ENCODE results near the gene PTER. TPM values are rescaled to one million over a fixed set of nuclear protein-coding genes. Genes with fewer than 3 reads are reported as not detected.

PTER gene
- total and polyA plus RNA-seq, 2 donors from 2014 or later, result 16.2 to 22.2 TPM

DNA sequence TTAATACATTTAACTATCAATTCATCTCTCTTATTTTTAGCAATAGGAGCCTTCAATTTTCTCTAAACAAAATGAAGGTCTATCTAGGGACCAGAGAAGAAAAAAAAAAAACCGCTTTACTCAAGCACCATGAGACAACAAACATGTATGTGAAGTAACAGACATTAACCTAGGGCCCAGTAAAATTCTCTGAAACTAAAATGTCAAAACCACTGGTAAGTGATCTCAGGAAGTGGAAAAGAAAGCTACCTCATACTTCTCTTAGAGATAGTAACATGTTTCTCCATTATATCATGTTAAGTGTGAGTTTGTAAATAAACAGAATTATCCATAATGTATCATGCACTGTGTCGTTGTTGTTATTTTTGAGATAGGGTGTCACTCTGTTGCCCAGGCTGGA, 35.4 kb upstream of the PTER start:
- H3K27me3 ChIP-seq (ENCODE audit: control insufficient read depth, insufficient read depth, low read length), result no peaks in the 10 kb centered on the region
- intact Hi-C loops (cut with DNase I), result no loop called here
- TF ChIP-seq, protein P1, sequence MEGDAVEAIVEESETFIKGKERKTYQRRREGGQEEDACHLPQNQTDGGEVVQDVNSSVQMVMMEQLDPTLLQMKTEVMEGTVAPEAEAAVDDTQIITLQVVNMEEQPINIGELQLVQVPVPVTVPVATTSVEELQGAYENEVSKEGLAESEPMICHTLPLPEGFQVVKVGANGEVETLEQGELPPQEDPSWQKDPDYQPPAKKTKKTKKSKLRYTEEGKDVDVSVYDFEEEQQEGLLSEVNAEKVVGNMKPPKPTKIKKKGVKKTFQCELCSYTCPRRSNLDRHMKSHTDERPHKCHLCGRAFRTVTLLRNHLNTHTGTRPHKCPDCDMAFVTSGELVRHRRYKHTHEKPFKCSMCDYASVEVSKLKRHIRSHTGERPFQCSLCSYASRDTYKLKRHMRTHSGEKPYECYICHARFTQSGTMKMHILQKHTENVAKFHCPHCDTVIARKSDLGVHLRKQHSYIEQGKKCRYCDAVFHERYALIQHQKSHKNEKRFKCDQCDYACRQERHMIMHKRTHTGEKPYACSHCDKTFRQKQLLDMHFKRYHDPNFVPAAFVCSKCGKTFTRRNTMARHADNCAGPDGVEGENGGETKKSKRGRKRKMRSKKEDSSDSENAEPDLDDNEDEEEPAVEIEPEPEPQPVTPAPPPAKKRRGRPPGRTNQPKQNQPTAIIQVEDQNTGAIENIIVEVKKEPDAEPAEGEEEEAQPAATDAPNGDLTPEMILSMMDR (IDR thresholded peaks at IDR 0.05; ENCODE audit: borderline replicate concordance, extremely low read depth, insufficient read depth), result no peak
- H3K27ac ChIP-seq (ENCODE audit: low read depth in 2 of 2, low read length in 2 of 2), result no peak overlapping the region
- H3K4me3 ChIP-seq (ENCODE audit: low read length in 3 of 3), result no peak overlapping the region
- H3K36me3 ChIP-seq (ENCODE audit: control insufficient read depth in 2 of 3, insufficient read depth in 3 of 3, low read length in 3 of 3), result no peaks in the 10 kb centered on the region
- no peaks in the 10 kb centered on the region for H3K4me1 ChIP-seq (ENCODE audit: control insufficient read depth in 2 of 3, insufficient read depth in 2 of 3, low read depth in 1 of 3, low read length in 3 of 3)
- H3K9me3 ChIP-seq (ENCODE audit: control insufficient read depth in 2 of 3, insufficient read depth in 1 of 3, low read length in 3 of 3), result no peaks in the 10 kb centered on the region
- no peak overlapping the region for H3K9ac ChIP-seq (ENCODE audit: low read length in 3 of 3)
- no peak for DNase-seq
- FAIRE-seq, result no peak

DNA sequence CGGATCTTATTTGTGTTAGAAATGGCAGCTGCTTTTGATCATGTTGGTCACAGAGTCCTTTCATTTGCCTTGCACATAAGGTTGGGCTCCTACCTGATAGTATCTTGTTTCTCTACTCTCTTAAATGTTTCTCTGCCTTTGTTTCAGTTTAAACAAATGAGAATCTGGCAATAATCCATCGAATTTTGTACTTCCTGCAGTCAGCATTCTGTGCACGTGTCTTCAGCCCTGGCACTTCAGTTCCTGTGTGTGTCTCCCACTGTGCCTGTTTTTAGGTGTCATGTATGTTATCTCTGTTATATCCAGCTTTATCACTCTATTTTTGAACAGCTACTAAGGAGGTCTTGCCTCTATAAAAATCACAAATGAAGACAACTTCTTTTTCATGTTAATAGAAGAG, 28.4 kb upstream of the PTER start:
- Histone ChIP-seq H3K9me3 (ENCODE audit: control insufficient read depth in 2 of 3, insufficient read depth in 1 of 3, low read length in 3 of 3) (no peaks in the 10 kb centered on the region), H3K27me3 (ENCODE audit: control insufficient read depth, insufficient read depth, low read length) (no peaks in the 10 kb centered on the region), H3K9ac (ENCODE audit: low read length in 3 of 3) (no peak overlapping the region), H3K27ac (ENCODE audit: low read depth in 2 of 2, low read length in 2 of 2) (no peak overlapping the region), H3K4me1 (ENCODE audit: control insufficient read depth in 2 of 3, insufficient read depth in 2 of 3, low read depth in 1 of 3, low read length in 3 of 3) (no peaks in the 10 kb centered on the region), H3K4me3 (ENCODE audit: low read length in 3 of 3) (no peak overlapping the region), H3K36me3 (ENCODE audit: control insufficient read depth in 2 of 3, insufficient read depth in 3 of 3, low read length in 3 of 3) (no peaks in the 10 kb centered on the region)
- DNase-seq (no peak), FAIRE-seq (no peak)
- TF ChIP-seq, protein P1 (IDR thresholded peaks at IDR 0.05; ENCODE audit: borderline replicate concordance, extremely low read depth, insufficient read depth), result no peak
- intact Hi-C loops (cut with DNase I), result no loop called here

DNA sequence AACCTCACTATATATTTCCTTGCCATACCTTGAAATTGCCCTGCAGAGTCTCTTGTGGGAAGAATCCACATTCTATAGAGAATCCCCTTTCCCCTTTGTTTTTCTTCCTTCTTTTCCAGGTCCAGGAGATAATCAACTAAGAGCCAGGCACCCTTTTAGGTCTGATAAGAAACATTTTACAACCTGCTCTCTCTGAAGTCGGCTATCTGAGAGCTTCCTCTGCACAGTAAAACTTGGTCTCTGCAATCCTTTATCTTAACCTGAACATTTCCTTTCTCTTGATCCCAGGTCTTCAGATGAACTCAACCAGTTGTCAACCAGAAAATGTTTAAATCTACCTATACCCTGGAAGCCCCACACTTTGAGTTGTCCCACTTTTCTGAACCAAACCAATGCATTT, 19.5 kb upstream of the PTER start:
- FAIRE-seq, result no peak
- Histone ChIP-seq H3K36me3 (ENCODE audit: control insufficient read depth in 2 of 3, insufficient read depth in 3 of 3, low read length in 3 of 3) (no peaks in the 10 kb centered on the region), H3K27ac (ENCODE audit: low read depth in 2 of 2, low read length in 2 of 2) (no peak overlapping the region), H3K4me3 (ENCODE audit: low read length in 3 of 3) (no peak overlapping the region), H3K9ac (ENCODE audit: low read length in 3 of 3) (no peak overlapping the region), H3K27me3 (ENCODE audit: control insufficient read depth, insufficient read depth, low read length) (no peaks in the 10 kb centered on the region), H3K9me3 (ENCODE audit: control insufficient read depth in 2 of 3, insufficient read depth in 1 of 3, low read length in 3 of 3) (no peaks in the 10 kb centered on the region), H3K4me1 (ENCODE audit: control insufficient read depth in 2 of 3, insufficient read depth in 2 of 3, low read depth in 1 of 3, low read length in 3 of 3) (peaks cover 0 to 2% (median 0%) of the 10 kb centered on the region in 3 donors)
- DNase-seq, result no peak
- TF ChIP-seq, protein P1 (IDR thresholded peaks at IDR 0.05; ENCODE audit: borderline replicate concordance, extremely low read depth, insufficient read depth), result no peak
- intact Hi-C loops (cut with DNase I), result no loop called here

DNA sequence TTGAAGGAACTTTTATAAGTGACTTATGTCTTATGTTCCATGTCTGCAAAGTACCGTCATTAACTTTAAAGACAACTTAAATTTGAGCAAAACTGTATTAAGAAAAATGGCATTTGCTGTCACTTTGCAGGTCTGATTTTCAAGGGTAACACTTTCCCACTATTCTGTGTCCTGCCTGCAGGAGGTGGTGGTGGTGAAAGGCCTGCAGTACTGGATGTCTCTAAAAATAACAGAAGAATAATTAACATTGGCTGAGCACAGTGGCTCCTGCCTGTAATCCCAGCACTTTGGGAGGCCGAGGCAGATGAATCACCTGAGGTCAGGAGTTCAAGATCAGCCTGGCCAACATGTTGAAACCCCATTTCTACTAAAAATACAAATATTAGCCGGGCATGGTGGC, 13.2 kb upstream of the PTER start:
- no peak for DNase-seq
- H3K9me3 ChIP-seq (ENCODE audit: control insufficient read depth in 2 of 3, insufficient read depth in 1 of 3, low read length in 3 of 3), result no peaks in the 10 kb centered on the region
- no peaks in the 10 kb centered on the region for H3K27me3 ChIP-seq (ENCODE audit: control insufficient read depth, insufficient read depth, low read length)
- H3K9ac ChIP-seq (ENCODE audit: low read length in 3 of 3), result no peak overlapping the region
- no peak overlapping the region for H3K4me3 ChIP-seq (ENCODE audit: low read length in 3 of 3)
- TF ChIP-seq, protein P1 (IDR thresholded peaks at IDR 0.05; ENCODE audit: borderline replicate concordance, extremely low read depth, insufficient read depth), result no peak
- no peak overlapping the region for H3K27ac ChIP-seq (ENCODE audit: low read depth in 2 of 2, low read length in 2 of 2)
- FAIRE-seq, result no peak
- peaks cover 0 to 2% (median 0%) of the 10 kb centered on the region in 3 donors for H3K4me1 ChIP-seq (ENCODE audit: control insufficient read depth in 2 of 3, insufficient read depth in 2 of 3, low read depth in 1 of 3, low read length in 3 of 3)
- H3K36me3 ChIP-seq (ENCODE audit: control insufficient read depth in 2 of 3, insufficient read depth in 3 of 3, low read length in 3 of 3), result no peaks in the 10 kb centered on the region
- intact Hi-C loops (cut with DNase I), result no loop called here
